NCI-H2227 (cell line): ENCODE measurements around the gene RBM6.

Experiments
- DNase-seq: peaks from one replicate; lab custom pipeline; 2025; ENCODE audit not compliant: unreplicated experiment; lab: John Stamatoyannopoulos, UW

RBM6 gene

GRCh38 chr3:50124052-50124799 is 184.3 kb downstream of the RBM6 start:
- DNase-seq: no peak

GRCh38 chr3:50124800-50125178 is 184.8 kb downstream of the RBM6 start:
- DNase-seq: no peak

- no peak for DNase-seq
These were observed 185.8 kb downstream of the RBM6 start for GRCh38 chr3:50125541-50126286.

GRCh38 chr3:50126287-50127211 is 186.6 kb downstream of the RBM6 start:
- no peak for DNase-seq
